GM18907 (cell line): ENCODE results near the gene ITGB1.
A peak's percentile ranks its signal among the peaks of the same experiment; 100 is the strongest.
"Not testable (repeated sequence)": the region's sequence is repeated elsewhere in the genome, so short reads cannot be mapped to it uniquely, and the experiment has no call there.

Experiments used
- ATAC-seq: cut with Tn5 transposase; IDR thresholded peaks from one replicate; pipeline ENCODE4 v1.9.1; 2021; ENCODE audit warnings: mild to moderate bottlenecking, moderate library complexity; ENCODE audit not compliant: unreplicated experiment

Gene ITGB1

GRCh38 chr10:32980558-32981468 is 22.8 kb upstream of the ITGB1 start:
- ATAC-seq, result peak; percentile 98

DNA sequence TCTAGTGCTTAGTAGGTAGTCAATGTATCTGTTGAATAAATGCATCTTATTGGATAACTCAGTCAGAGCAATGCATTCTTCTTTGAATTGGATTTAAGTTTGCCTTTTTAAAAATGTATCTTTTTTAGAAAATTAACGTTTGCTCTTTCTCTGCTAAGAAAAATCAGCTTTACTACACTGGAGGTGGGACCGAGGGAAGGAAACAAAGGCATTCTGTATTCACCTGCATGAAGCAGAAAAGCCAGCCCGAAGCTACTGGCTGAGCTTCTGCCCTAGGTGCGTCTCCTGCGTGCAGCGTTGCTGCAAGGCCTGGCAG is 22.2 kb upstream of the ITGB1 start:
- ATAC-seq, result peak; percentile 5

DNA sequence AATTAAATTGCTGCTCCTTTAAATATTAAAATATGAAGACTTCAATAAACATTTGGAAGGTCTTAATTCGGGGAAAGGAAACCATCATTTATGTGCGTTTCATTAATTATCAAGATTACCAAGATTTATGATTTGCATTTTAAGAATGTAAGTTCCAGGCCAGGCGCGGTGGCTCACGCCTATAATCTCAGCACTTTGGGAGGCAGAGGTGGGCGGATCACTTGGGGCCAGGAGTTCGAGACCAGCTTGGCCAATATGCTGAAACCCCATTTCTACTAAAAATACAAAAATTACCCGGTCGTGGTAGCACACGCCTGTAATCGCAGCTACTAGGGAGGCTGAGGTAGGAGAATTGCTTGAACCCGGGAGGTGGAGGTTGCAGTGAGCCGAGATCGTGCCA is 21.7 kb upstream of the ITGB1 start:
- ATAC-seq, result not testable (repeated sequence)

- ATAC-seq, result no peak
Measured at GRCh38 chr10:32979041-32979440, 21.0 kb upstream of the ITGB1 start.

- ATAC-seq, result not testable (repeated sequence)
Measured at GRCh38 chr10:32977846-32978809, 20.1 kb upstream of the ITGB1 start.

- ATAC-seq, result no peak
Measured at GRCh38 chr10:32976338-32976737, 18.3 kb upstream of the ITGB1 start.

GRCh38 chr10:32972929-32973328 is 14.9 kb upstream of the ITGB1 start:
- peak; percentile 40 for ATAC-seq

DNA sequence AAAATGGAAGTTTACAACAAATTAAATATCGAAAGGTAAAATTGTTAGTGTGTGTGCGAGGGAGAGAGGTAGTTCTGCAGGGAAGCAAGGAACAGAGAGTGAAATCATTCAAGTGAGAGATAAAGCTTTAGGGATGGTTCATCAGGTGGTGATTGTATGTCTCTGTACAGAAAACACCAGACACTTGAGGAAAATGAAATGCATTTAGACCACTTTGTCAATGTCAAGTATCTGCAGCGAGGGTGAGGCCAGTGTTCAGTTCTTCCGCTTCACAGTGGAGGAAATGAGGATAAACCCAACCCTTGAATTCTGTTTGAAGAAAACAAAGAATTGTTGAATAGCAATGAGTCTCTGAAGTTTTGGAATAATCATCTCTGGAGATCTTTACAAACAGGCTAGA is 14.4 kb upstream of the ITGB1 start:
- ATAC-seq, result no peak

- peak; percentile 55 for ATAC-seq
Measured at GRCh38 chr10:32971536-32972091, 13.6 kb upstream of the ITGB1 start.

DNA sequence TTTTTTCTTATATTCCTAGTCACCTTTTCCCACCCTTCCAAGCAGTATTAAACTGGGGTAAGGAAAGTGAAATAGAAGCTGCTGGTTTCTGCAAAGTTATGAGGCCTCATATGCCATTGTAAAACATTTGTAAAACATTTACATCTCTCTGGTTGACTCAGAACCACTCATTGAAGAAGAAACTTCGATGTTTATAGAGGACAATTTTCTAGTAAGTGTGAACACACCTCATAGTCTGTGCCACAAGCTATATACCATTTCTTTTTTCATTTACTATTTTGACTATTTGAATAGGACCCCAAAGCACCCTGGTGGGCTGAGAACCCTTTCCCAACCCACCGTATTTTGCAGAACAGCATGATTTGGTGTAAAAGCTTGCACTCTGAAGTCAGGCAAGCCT is 12.9 kb upstream of the ITGB1 start:
- peak; percentile 70 for ATAC-seq

GRCh38 chr10:32964270-32964669 is 6.2 kb upstream of the ITGB1 start:
- no peak for ATAC-seq

- no peak for ATAC-seq
Measured at GRCh38 chr10:32963096-32963495, 5.1 kb upstream of the ITGB1 start.

DNA sequence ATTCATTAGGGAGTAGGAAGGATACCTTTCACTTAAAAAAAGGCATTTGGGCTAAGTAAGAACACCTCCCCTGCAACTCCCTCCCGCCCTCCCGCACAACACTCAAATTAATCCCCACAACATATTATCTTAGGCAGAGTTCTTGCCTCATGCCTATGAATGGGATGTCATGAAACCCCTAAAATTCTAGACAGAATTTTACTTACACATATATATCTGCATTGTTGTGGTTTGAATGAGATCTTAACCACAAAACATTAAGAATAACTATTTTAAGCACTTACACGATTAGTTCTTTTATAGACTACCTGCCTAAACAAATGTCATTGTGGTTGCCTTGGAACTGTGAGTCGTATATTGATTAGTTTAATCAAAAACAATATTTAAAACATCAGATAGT is 4.5 kb upstream of the ITGB1 start:
- ATAC-seq, result no peak

GRCh38 chr10:32961895-32962369 is 3.9 kb upstream of the ITGB1 start:
- no peak for ATAC-seq

DNA sequence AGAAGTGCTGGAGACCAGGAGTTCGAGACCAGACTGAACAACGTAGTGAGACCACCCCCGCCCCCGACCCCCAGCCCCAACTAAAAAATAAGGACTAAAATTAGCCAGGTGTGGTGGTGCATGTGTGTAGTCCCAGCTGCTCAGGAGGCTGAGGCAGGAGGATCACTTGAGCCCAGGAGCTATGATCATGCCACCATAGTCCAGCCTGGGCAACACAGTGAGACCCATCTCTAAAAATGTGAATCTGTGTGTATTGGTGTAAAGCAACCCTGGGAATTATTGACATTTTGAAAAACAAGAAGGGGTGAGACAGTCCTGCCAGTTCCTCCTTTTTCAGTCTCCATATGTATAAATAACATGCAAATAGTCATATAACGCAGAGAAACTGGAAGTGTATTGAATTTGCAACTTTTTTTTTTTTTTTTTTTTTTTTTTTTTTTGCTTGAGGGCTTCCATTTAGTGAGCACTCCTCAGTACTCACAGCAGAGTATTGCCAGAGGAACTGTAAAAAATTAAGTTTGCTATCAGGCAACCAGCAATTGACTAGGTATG is 3.4 kb upstream of the ITGB1 start:
- ATAC-seq, result no peak

GRCh38 chr10:32960022-32960421 is 2.0 kb upstream of the ITGB1 start:
- ATAC-seq, result no peak

- peak; percentile 45 for ATAC-seq
Measured at GRCh38 chr10:32959006-32959920, 1.2 kb upstream of the ITGB1 start.

DNA sequence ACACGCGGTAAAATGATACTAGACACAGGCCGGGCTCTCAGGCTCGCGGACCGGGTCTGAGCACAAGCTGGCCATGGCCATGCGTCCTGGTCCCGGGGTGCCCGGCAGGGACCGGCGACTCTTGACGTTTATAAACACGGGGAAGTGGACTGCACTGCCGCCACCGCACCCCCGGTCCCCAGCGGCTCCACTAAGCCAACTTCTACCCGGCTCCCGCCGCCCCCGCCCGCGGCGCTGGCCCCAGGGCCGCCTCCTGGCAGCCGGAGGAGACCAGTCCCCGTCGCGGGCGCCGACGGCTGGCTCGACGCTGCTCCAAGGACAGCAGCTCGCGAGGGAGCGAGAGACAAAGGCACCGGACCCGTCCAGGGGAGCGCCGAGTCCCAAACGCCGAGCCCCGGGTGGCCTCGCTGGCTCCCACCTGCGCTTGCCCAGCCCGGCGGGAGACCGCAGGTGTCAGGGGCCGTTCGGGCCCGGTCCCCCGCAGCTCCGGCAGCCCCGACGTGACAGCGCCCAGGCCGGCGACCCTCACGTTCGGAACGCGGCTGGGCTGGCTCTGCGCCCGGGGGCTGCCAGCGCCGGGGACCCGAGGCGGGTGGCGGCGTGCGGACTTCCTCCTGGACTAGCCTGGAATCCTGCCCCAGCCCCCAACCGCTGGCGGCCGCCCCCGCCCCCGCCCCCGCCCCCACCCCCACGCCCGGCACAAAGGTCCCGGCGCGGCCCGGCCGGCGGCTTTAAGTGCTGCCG is 517 bp downstream of the ITGB1 start:
- ATAC-seq, result peak; percentile 30
